ENCODE data around the gene ESRRA. TPM values are rescaled to one million over a fixed set of nuclear protein-coding genes. Genes with fewer than 3 reads are reported as not detected.

The ESRRA gene
- total RNA-seq, 2 experiments from 2014 or later, result 28.6 to 57.8 TPM

DNA sequence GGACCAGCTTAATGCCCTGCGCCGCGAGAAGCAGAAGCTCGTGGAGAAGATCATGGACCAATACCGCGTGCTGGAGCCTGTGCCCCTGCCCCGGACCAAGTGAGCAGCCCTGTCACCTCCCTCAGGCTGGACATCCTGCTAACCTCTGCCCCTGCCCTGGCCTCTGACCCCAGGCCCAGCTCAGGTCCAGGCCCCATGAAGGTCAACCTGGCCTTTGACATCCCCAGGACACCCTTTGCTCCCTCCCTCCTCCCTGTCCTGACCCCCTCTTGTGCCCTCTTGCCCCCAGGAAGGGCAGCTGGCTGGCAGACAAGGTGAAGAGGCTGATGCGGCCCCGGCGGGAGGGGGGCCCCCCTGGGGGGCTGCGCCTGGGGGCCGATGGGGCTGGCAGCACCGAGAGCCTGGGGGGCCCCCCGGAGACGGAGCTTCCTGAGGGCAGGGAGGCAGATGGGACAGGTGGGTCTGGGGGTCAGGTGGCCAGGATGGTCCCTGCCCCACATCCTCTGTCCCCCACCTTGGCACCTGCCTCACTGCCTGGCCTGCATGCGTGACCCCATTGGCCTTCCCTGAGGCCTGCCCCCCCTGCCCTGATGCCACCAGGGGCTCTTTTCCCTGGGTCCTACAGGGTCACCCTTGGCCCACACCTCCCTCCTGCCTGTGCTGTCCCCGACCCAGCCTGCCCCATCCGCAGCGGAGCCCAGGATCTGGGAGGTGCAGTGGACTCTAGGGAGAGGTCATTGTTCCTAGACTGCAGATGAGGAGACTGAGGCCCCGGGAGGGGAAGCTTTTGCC is 48.6 kb downstream of the ESRRA start:
- BruUV-seq (replicated peaks), result no TSS peak
- CTCF ChIA-PET (ENCODE audit: unreplicated experiment), result interaction anchor here (0.6 to 3.1 kb wide), 3 partner anchors 36 to 446 kb away, joined by 3 to 33 read pairs (median 8); partner anchors contain the start of genes PRDX5 and TRMT112
- no peak for DNase-seq (ENCODE audit: low spot score)
- intact Hi-C loops (cut with micrococcal nuclease; ENCODE audit: unreplicated experiment), result no loop called here
- POLR2A ChIA-PET, result interaction anchor here (0.6 to 3.2 kb wide), 2 partner anchors 36 to 140 kb away, joined by 4 to 17 read pairs; partner anchors contain the start of genes PRDX5 and TRMT112
- no peak overlapping the region for H3K4me3 ChIP-seq (ENCODE audit: low read depth, low read length, poor library complexity, severe bottlenecking)
- H4K20me1 ChIP-seq (ENCODE audit: insufficient read depth, low read length), result no peaks in the 10 kb centered on the region
- H3K9me2 ChIP-seq (ENCODE audit: insufficient read depth, low read length), result no peaks in the 10 kb centered on the region
- H3K9me3 ChIP-seq (ENCODE audit: low read length), result no peaks in the 10 kb centered on the region
- H2AFZ ChIP-seq (ENCODE audit: low read length), result no peak overlapping the region
- H3K4me1 ChIP-seq (ENCODE audit: insufficient read depth, low read length, poor library complexity, severe bottlenecking), result peaks cover 31% of the 10 kb centered on the region
- H3K27ac ChIP-seq (ENCODE audit: low read depth, low read length, poor library complexity, severe bottlenecking), result no peak overlapping the region
- TF ChIP-seq EZH2phosphoT487 (IDR thresholded peaks at IDR 0.05; ENCODE audit: borderline replicate concordance, low read depth, low read length) (no peak), CTCF (conservative IDR thresholded peaks at IDR 0.05; ENCODE audit: low read length) (no peak)
- no peaks in the 10 kb centered on the region for H3K79me2 ChIP-seq (ENCODE audit: insufficient read depth, low read depth, low read length)
- H3K4me2 ChIP-seq (ENCODE audit: low read length), result no peak overlapping the region
- H3K36me3 ChIP-seq (ENCODE audit: insufficient read depth, low read length), result peaks cover 12% of the 10 kb centered on the region; the same call in 1 of the 2 replicates

DNA sequence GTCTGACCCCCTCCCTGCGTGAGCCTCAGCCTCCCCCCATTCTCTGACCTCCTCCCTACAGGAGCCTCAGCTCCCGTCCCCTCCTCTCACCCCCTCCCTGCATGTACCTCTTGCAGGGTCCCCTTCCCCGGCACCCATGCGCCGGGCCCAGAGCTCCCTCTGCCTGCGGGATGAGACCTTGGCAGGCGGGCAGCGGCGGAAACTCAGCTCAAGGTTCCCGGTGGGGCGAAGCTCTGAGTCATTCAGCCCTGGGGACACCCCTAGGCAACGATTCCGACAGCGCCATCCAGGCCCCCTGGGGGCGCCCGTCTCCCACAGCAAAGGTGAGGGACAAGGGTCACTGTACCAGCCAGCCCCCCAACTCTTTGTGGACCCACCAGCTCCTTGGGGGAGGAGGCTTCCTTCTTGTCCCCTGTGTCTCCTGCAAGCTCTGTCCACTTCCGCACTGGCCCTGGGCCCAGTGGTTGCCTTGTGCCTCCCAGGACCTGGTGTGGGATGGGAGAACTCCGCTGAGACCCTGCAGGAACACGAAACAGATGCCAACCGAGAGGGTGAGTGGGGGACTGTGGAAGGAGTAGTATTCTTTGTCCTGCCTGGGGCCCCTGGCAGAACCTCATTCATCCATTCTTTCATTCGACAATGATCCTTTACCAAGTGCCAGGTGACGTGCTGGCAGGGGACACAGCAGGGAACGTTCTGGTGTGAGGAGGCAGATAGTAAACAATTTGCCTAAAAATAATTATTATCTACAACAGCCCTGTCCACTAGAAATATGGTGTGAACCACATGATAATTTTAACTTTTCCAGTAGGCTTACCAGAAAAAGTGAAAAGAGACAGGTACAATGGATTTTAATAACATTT is 50.0 kb downstream of the ESRRA start:
- Histone ChIP-seq H3K79me2 (ENCODE audit: insufficient read depth, low read depth, low read length) (no peaks in the 10 kb centered on the region), H3K4me1 (ENCODE audit: insufficient read depth, low read length, poor library complexity, severe bottlenecking) (peaks cover 44% of the 10 kb centered on the region), H3K27ac (ENCODE audit: low read depth, low read length, poor library complexity, severe bottlenecking) (peak overlapping the region; percentile 29), H3K9me2 (ENCODE audit: insufficient read depth, low read length) (no peaks in the 10 kb centered on the region), H4K20me1 (ENCODE audit: insufficient read depth, low read length) (no peaks in the 10 kb centered on the region), H3K4me3 (ENCODE audit: low read depth, low read length, poor library complexity, severe bottlenecking) (no peak overlapping the region), H3K36me3 (ENCODE audit: insufficient read depth, low read length) (peaks cover 12% of the 10 kb centered on the region; the same call in 1 of the 2 replicates), H3K9me3 (ENCODE audit: low read length) (no peaks in the 10 kb centered on the region), H2AFZ (ENCODE audit: low read length) (no peak overlapping the region; the same call in 1 of the 2 replicates), H3K4me2 (ENCODE audit: low read length) (peak overlapping the region; percentile 38)
- CTCF ChIA-PET (ENCODE audit: unreplicated experiment), result interaction anchor here (0.6 to 3.1 kb wide), 8 partner anchors 9 to 295 kb away, joined by 3 to 33 read pairs (median 4); partner anchors contain the start of genes PRDX5 and TRMT112
- TF ChIP-seq EZH2phosphoT487 (IDR thresholded peaks at IDR 0.05; ENCODE audit: borderline replicate concordance, low read depth, low read length) (no peak), CTCF (conservative IDR thresholded peaks at IDR 0.05; ENCODE audit: low read length) (peak; percentile 93)
- POLR2A ChIA-PET, result interaction anchor here (0.6 to 3.2 kb wide), 5 partner anchors 15 to 148 kb away, joined by 3 to 17 read pairs (median 3); partner anchors contain the start of genes CCDC88B, PRDX5 and TRMT112
- peak; percentile 86 for DNase-seq (ENCODE audit: low spot score)
- BruUV-seq (replicated peaks), result no TSS peak
- intact Hi-C loops (cut with micrococcal nuclease; ENCODE audit: unreplicated experiment), result loop anchor here (1.0 kb wide), 2 partner anchors 13 to 38 kb away; partner anchors contain the start of gene TRMT112

Data from OCI-LY7 (cell line).